GM19099 (cell line): ENCODE measurements around the gene INSR.

Experiments used
- POLR2A ChIP-seq: IDR thresholded peaks from 3 replicates; pipeline ENCODE4 v1.6.1; 2011; ENCODE audit warnings: low read depth; ENCODE audit not compliant: insufficient read length; ENCODE audit errors: extremely low read depth

Gene INSR

GRCh38 chr19:7267792-7268704 is 26.2 kb downstream of the INSR start:
- TF ChIP-seq POLR2A = no peak

- TF ChIP-seq POLR2A = no peak
Observed at GRCh38 chr19:7266832-7267231, 27.4 kb downstream of the INSR start.

GRCh38 chr19:7265963-7266362 is 28.3 kb downstream of the INSR start:
- TF ChIP-seq POLR2A = no peak

- TF ChIP-seq POLR2A = no peak
Observed at GRCh38 chr19:7264858-7265257, 29.4 kb downstream of the INSR start.

GRCh38 chr19:7263521-7263920 is 30.7 kb downstream of the INSR start:
- TF ChIP-seq POLR2A = no peak

GRCh38 chr19:7263066-7263465 is 31.1 kb downstream of the INSR start:
- no peak for TF ChIP-seq POLR2A

- no peak for TF ChIP-seq POLR2A
Observed at GRCh38 chr19:7262470-7262869, 31.7 kb downstream of the INSR start.

GRCh38 chr19:7260161-7260560 is 34.1 kb downstream of the INSR start:
- TF ChIP-seq POLR2A = no peak

GRCh38 chr19:7258840-7259395 is 35.3 kb downstream of the INSR start:
- no peak for TF ChIP-seq POLR2A

- TF ChIP-seq POLR2A = no peak
Observed at GRCh38 chr19:7258041-7258839, 36.0 kb downstream of the INSR start.

GRCh38 chr19:7257148-7258040 is 36.8 kb downstream of the INSR start:
- no peak for TF ChIP-seq POLR2A

- no peak for TF ChIP-seq POLR2A
Observed at GRCh38 chr19:7255631-7256030, 38.6 kb downstream of the INSR start.

- no peak for TF ChIP-seq POLR2A
Observed at GRCh38 chr19:7255119-7255518, 39.1 kb downstream of the INSR start.

- TF ChIP-seq POLR2A = no peak
Observed at GRCh38 chr19:7254590-7254989, 39.6 kb downstream of the INSR start.

- TF ChIP-seq POLR2A = no peak
Observed at GRCh38 chr19:7252364-7252763, 41.9 kb downstream of the INSR start.

- no peak for TF ChIP-seq POLR2A
Observed at GRCh38 chr19:7251494-7251893, 42.7 kb downstream of the INSR start.
